Stimulated activated CD8-positive, alpha-beta memory T cell treated with anti-CD3 and anti-CD28 coated beads, Interleukin-4, amount 100 ng/mL, for 1 hour (primary cell): Measurements from ENCODE around the gene GID8.

Experiments used
- DNase-seq, 2 donors: peaks; one replicate each; pipeline ENCODE4 v3.0.0-alpha.2; 2020; ENCODE audit warnings: low read depth in 2 of 2, low spot score in 1 of 2

Gene GID8

DNA sequence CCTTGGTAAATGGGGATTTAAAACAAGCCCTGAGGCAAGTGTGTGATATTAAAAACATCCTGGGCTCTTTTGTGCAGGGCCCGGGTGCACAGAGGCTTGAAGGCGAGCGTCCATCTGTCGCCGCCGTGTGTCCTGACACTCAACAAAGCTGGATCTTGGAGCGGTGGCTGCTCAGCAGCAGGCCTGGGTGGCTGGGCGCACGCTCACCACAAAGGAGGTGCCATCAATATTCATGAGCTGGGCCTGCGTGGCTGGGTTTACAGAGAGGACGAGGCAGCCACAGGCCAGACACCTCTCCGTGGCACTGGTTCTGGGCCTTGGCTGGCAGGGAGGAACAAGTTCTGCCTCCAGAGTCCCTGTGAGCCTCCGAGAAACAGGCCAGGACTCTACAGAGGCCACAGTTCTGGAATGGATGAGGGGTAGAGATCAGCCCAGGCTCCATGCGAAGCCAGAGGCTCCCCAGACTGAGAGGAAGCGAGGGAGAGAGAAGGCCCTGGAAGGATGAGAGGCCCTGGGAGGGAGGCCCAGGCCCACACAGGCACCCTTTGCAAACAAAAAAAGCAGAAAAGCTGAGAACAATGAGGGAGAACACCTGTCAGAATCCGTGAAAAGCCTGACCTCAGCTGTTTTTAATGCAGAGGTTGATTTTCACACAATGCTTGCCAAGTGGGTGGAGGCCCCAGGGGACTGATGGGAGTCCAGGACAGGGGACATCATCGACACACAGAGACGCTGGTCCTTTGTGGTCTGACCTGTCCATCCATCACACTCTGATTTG, 46.9 kb downstream of the GID8 start:
- no peak for DNase-seq

DNA sequence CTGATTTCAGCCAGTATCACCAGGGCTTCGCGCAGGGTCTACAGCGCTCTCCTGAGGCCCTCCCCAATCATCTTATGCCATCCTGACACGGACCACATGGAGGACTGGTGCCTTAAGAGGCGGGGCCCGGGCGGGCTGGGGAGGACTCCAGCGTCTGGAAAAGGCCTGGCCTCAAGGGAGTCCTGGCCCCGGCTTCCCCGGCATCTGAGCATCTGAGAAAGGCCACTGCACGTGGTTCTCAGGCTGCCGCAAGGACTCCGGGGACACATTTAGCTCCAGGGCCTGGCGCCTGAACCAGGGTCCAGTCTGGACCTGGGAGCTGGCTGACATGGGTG, 47.5 kb downstream of the GID8 start:
- no peak for DNase-seq

DNA sequence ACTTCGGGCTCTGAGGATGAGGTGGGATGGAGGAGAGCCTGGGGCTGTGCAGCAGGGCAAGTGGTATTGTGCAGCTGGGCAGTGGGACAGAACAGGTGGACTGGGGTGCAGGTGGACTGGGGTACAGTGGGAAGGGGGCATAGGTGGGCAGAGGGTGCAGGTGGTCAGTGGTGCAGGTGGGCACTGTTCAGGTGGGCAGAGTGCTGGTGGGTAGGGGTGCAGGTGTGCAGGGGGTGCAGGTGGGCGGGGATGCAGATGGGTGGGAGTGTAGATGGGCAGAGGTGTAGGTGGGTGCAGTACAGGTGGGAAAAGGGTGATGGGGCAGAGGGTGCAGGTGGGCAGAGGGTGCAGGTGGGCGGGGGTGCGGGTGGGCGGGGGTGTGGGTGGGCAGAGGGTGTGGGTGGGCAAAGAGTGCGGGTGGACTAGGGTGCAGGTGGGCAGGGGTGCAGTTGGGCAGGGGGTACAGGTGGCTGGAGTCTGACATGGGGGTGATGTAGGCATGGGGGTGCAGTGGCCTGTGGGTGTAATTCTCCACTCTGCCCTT, 48.4 kb downstream of the GID8 start:
- DNase-seq, result no peak

DNA sequence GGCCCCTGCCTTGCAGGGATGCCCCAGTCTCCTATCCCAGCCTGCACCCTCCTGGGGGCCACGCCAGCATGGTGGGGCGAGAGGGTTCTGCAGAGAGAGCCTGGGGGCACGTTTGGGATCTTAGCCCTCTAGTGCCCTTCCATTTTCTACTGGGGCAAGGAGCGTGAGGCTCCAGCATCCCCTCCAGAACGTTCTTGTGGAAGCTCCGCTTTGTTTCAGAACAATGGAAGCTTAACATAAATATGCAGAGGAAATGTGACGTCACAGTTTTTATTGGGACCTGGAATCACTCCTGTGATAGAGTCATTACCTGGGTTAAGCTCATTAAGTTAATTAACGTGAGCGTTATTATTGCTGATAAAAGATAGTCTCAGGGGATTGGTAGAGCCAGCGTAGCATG, 49.2 kb downstream of the GID8 start:
- DNase-seq, result no peak

DNA sequence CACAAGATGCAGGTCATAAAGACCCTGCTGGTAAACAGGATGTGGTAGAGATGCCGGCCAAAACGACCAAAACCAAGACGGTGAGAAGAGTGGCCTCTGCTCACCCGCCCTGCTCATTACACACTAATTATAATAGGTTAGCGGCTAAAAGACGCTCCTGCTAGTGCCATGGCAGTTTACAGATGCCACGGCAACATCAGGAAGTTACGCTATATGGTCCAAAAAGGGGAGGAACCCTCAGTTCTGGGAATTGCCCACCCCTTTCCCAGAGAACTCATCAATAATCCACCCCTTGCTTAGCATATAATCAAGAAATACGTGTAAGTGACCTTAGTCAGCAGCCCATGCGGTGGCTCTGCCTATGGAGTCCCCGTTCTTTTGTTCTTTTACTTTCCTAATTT, 51.3 kb downstream of the GID8 start:
- no peak for DNase-seq

DNA sequence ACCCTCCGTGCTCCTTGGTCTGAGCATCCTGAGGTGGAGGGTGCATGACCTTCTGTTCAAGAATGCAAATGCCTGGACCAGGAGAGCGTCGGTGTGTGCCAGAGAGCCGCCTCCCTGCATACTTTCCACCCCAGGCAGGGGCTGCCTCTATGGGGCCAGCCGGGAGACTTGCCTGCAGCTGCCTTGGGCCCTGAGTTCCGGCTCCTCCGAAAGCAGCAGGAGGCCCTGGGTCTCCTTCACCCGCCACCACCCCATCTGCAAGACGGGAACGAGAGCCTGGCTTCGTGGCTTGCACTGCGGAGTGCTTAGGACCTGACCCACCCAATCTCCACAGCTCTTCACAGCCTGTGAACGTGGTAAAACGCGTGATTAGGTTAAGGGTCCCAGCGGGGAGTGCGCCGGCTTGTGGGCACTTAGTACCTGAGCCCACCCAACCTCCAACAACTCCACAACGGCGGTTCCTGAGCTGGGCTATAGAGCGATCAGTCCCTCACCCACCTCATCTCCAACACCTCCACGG, 52.4 kb downstream of the GID8 start:
- no peak for DNase-seq

DNA sequence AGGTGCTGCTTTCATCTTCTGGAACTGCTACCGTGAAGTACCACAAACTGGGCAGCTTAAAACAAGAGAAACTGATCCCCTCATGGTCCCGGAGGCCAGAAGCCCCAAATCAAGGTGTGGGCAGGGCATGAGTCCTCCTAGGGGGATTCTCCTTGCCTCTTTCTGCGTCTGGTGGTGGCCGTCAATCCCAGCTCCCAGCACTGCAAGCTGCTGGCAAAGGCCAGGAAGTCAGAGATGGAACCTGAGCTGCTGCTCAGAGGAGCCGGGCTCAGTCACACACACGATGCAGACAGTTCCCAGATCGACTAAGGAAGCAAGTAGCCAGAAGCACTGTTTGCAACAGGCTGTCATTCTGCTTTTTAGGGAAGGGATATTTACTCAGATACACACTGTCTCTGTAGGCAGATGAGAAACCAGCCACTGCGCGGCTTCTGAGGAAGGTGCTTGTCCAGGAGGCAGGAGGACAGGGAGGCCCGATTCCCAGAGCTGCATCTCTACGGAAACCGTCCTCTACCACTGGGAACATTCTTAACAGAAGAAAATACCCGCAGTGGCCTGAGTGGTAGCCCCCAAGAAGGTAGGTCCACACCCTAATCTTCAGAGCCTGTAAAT, 53.4 kb downstream of the GID8 start:
- DNase-seq, result no peak

DNA sequence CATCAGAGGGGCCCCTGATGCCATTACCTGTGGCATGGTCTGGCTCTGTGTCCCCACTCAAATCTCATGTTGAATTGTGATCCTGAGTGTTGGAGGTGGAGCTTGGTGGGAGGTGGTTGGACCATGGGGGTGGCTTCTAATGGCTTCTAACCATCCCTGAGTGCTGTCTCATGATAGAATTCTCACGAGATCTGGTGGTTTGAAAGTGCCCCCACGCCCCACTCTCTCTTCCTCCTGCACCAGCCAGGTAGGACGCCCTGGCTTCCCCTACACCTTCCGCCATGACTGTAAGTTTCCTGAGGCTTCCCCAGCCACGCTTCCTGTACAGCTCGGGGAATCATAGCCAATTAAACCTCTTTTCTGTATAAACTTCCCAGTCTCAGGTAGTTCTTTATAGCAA, 53.9 kb downstream of the GID8 start:
- no peak for DNase-seq

DNA sequence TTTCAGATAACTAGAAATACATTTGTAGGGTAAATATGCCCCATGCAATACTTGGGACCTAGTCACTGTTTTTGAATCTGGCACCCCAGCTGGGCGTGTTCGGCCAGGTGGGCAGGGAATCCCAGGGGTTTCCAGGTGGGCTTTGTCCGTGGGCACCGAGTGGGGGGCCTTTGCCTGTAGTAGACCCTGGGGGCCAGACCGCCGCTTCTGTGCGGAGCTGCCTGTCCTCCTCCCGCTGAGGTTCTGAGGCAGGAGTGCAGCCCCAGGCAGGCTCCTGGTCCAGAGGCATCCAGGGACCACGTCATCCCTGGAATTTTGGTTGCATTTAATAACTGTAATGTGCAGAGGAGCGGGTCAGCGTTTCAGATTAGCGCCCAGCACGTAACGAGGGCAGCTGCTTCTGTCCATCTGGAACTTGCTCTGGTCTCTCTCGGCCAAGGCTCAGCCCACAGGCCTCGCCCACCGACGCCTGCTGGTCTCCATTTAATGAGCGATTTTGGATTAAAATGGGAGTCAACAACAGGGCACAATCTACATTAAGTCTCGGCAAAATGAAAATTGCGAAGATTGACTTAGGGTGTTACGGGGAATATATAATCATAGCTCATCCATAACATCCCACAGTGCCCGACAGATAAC, 56.0 kb downstream of the GID8 start:
- no peak for DNase-seq

DNA sequence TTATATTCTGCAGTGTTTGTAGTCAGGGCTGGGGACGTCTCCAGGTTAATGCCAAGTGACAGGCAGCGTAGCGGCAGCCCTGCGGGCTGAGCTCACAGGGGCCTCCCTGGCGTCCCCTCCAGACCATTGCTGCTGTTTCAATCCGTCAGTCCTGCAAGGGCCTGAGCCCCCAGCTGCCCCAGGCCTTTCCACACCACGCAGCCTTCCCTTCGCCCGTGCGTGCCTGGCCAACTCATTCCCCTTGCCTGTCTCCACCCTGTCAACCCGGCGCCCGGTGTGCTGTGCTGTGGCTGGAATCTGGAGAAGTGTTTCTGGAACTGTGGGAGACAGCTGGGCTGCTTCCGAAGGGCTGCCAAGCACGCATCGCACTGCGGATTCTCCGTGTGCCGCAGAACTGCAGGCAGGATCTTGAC, 56.9 kb downstream of the GID8 start:
- no peak for DNase-seq

DNA sequence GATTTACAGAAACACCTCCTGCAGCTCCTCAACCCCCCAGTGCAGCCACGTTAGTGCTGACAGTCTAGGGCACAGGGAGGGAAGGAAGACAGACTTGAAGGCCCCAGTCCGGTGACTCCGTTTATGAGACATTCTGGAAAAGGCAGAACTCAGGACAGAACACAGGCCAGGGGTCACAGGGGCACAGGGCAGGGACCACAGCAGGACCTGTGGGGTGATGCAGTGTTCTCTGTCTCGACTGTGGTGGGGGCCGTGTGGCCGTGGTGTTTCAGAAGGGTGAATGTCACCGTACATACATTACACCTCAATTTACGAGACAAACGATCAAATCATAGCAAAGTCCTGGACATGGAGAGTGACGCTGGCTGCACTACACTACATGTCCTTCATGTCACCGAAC, 57.5 kb downstream of the GID8 start:
- no peak for DNase-seq

DNA sequence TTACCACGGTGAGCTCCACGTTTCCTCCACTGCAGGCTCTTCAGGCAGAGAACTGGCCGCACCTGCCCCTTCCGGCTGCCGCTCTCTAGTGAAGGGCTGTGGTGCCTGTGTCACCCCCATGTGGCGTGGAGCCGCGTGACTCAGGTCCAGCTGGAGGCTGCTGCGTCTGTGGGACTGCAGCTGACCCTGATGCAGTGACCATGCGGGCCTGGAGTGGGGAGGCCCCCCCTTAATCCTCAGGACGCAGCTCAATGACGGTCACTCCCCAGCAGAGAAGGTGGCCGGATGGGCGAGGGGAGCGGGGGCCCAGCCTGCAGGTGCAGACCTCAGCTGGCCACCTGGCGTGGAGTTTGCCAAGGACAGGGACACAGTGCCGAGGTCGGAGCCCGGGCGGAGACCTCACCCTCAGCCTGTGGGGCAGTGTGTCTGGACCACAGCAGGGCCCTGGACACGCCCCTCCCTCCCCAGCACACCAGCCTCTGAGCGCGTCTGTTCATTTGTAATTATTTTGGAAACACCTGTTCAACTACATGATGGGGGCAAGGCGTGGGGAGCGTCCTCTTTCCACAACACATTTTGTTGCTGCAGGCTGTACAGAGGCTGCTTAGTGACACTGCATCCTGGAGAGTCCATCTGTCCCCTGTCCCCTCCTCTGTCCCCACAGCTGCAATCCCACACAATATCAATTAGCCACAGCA, 58.1 kb downstream of the GID8 start:
- DNase-seq, result no peak

DNA sequence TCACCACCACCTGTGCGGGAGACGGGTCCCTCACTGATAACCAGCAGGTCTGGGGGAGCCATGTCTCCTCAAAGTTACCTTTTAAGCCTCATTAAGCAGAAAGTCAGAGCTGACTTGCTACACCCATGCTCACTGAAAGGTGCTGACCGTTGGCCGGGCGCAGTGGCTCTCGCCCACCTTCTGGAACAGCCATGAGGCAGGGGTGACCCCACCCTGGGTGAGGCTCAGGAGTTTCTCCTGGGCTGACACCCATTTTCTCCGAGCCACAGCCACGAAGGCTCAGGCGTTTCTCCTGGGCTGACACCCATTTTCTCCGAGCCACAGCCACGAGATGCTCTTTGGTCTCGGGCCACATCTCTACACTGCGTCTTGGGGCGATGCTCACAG, 58.6 kb downstream of the GID8 start:
- no peak for DNase-seq

DNA sequence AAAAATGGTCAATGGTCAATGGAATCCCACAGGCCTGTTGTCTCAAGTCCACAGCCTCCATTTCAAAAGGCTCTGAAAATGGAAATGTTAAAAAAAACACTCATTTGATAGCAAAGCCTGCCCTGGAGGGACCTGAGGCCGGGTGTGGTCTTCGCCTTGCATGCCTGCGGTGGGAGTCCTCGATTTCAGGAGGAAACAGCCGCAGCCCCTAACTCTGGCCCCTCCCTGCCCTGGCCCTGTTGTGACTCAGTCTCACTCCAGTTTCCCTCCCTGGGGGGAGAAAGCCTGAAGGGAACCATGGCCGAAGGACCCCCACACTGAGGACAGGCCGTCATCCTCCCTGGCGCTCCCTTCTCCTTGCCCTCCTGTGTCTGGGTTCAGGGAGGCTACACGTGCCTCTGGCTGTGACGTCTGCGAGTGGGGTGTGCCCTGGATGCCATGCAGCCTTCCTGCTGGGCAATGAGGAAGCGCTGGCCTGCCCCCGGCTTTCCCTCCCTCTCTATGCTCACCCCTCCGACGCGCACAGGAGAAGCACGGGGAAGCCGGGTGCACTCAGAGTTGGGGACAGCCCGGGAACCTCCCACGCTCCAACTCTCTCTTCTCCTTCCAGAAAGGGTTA, 59.6 kb downstream of the GID8 start:
- no peak for DNase-seq
